Measurements from ENCODE around the gene PAK4. TPM values are rescaled to one million over a fixed set of nuclear protein-coding genes. Genes with fewer than 3 reads are reported as not detected.

Gene PAK4
- total RNA-seq, 1 donor from 2014 or later = 23.7 TPM

GRCh38 chr19:39145180-39145953 is 19.8 kb downstream of the PAK4 start:
- no peak for DNase-seq (ENCODE audit: low read depth)
- H3K27me3 ChIP-seq (ENCODE audit: control insufficient read depth, insufficient read depth, low read length) = no peaks in the 10 kb centered on the region
- TF ChIP-seq CTCF (IDR thresholded peaks at IDR 0.05; ENCODE audit: insufficient read depth, low read length, poor library complexity, severe bottlenecking) = no peak
- no peaks in the 10 kb centered on the region for H3K36me3 ChIP-seq (ENCODE audit: control insufficient read depth, insufficient read depth, low read length)
- H3K4me3 ChIP-seq (ENCODE audit: low read depth, low read length) = no peak overlapping the region

- Histone ChIP-seq H3K27me3 (ENCODE audit: control insufficient read depth, insufficient read depth, low read length) (no peaks in the 10 kb centered on the region), H3K4me3 (ENCODE audit: low read depth, low read length) (no peak overlapping the region), H3K36me3 (ENCODE audit: control insufficient read depth, insufficient read depth, low read length) (no peaks in the 10 kb centered on the region)
- DNase-seq (ENCODE audit: low read depth) = no peak
- no peak for TF ChIP-seq CTCF (IDR thresholded peaks at IDR 0.05; ENCODE audit: insufficient read depth, low read length, poor library complexity, severe bottlenecking)
Observed at GRCh38 chr19:39146091-39146490, 20.5 kb downstream of the PAK4 start.

GRCh38 chr19:39146686-39147450 is 21.3 kb downstream of the PAK4 start:
- Histone ChIP-seq H3K4me3 (ENCODE audit: low read depth, low read length) (no peak overlapping the region), H3K36me3 (ENCODE audit: control insufficient read depth, insufficient read depth, low read length) (no peaks in the 10 kb centered on the region), H3K27me3 (ENCODE audit: control insufficient read depth, insufficient read depth, low read length) (no peaks in the 10 kb centered on the region)
- no peak for DNase-seq (ENCODE audit: low read depth)
- TF ChIP-seq CTCF (IDR thresholded peaks at IDR 0.05; ENCODE audit: insufficient read depth, low read length, poor library complexity, severe bottlenecking) = no peak

GRCh38 chr19:39147480-39147879 is 21.9 kb downstream of the PAK4 start:
- Histone ChIP-seq H3K27me3 (ENCODE audit: control insufficient read depth, insufficient read depth, low read length) (no peaks in the 10 kb centered on the region), H3K36me3 (ENCODE audit: control insufficient read depth, insufficient read depth, low read length) (no peaks in the 10 kb centered on the region)
- TF ChIP-seq CTCF (IDR thresholded peaks at IDR 0.05; ENCODE audit: insufficient read depth, low read length, poor library complexity, severe bottlenecking) = no peak

GRCh38 chr19:39148939-39149529 is 23.4 kb downstream of the PAK4 start:
- no peak for DNase-seq (ENCODE audit: low read depth)
- no peak for TF ChIP-seq CTCF (IDR thresholded peaks at IDR 0.05; ENCODE audit: insufficient read depth, low read length, poor library complexity, severe bottlenecking)
- Histone ChIP-seq H3K4me3 (ENCODE audit: low read depth, low read length) (no peak overlapping the region), H3K36me3 (ENCODE audit: control insufficient read depth, insufficient read depth, low read length) (no peaks in the 10 kb centered on the region), H3K27me3 (ENCODE audit: control insufficient read depth, insufficient read depth, low read length) (no peaks in the 10 kb centered on the region)

More at GRCh38 chr19:39147480-39147879, 21.9 kb downstream of the PAK4 start:
- no peak overlapping the region for H3K4me3 ChIP-seq (ENCODE audit: low read depth, low read length)
- no peak for DNase-seq (ENCODE audit: low read depth)

All from kidney epithelial cell (primary cell).